NCI-H2227 (cell line): ENCODE measurements around the gene SDR42E2.
"Not testable (repeated sequence)": the region's sequence is repeated elsewhere in the genome, so short reads cannot be mapped to it uniquely, and the experiment has no call there.

Experiments used
- DNase-seq: peaks from one replicate; lab custom pipeline; 2025; ENCODE audit not compliant: unreplicated experiment; lab: John Stamatoyannopoulos, UW

SDR42E2 gene

DNA sequence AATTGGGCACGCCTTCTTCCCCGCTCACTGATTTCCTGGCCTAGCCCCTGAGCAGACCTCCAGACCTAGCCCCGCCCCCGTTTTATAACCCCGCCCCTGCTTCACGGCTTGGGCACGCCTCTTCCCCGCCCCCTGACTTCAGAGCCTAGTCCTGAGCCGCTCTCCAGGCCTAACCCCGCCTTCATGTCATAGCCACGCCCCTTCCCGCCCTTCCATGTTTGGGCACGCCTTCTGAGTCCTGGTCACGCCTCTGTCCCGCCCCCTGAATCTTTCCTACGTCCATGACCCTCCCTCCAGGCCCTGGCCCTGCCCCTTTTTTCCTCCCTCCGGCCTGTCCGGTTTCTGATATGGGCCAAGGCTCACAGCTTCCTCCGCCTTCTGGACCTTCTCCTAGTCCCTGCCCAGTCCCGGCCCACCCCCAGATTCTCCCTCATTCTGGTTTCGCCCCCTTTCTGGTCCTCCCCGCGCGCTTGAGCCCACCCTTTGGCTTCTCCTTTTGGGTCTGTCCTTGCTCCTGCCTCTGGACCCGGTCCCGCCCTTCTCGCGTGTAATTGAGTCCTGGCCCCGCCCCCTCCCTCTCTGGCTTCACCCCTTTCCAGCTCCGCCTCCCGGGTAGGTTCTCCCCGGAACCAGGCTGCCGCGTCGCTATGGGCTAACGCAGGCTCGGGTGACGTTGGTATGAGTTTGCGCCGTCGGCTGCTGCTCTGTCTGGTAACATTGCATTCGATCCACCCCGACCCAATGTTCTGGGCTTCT lies 28.6 kb downstream of the SDR42E2 start:
- DNase-seq, result peak; percentile 100

DNA sequence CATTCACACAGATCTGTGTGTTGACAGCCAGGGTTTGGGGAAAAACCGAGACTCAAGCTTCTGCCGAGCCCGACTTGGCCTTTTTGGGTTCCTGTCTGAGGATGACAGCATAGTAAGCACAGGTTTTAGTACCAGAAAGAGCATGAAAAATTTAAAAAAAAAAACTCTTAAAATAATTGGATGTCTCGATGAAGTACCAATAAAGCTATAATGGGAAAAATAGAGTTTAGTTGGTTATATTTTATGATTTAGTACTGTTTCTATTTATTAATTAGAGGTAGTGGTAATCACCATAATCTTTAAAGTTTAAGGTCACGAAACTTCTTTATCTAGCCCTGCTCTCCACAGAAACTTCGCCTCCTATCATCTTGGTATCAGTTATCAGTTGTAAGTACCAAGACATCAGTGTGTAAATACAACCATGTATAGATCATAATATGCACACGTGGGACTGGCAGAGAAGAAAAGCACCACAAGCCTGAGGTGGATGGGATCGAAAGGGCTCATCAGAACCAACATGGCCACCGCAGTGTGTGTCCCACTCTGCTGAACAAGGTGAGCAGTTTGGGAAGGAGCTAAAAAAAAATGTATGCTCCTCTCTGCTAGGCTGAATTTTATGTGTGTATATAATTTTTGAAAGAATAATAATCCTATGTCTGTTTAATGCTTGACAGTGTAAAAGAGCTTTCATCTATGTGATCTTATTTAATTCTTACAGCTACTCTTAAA lies 29.4 kb downstream of the SDR42E2 start:
- DNase-seq, result peak; percentile 39

DNA sequence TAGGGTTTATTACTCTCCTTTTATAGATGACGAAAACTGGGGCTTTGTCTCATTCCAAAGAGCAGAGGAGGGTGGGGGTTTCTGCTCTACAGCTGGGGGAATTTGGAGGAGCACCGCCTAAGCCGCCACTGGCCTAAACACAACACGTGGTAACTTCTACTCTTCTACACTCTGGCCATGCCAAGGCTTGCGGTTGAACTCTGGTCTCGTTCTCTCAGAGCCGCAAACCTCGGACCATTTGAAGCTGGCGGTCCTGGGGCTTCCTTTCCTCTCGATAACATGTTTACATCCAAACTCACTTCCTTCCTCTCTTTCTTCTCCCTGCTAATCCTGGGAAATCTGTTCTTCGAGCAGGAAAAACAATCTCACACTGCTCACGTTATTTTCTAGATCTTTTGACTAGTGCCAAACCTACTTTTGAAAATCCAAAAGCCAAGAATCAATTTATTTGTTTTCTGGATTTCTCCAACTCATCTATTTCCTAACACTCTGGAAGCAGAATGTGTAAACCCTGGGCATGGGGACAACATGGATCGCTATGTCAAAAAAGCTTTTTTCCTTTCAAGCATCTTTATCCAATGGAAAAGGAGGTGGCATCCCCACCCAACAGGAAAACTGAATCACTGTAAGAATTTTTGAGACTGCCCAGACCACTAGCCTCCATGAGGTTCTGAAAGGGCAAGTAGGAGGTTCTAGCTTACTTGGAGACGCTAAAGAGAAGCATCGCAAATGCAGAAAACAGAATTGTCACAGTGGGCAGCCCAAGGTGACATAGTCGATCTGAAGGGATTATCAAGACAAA lies 30.2 kb downstream of the SDR42E2 start:
- peak; percentile 66 for DNase-seq

DNA sequence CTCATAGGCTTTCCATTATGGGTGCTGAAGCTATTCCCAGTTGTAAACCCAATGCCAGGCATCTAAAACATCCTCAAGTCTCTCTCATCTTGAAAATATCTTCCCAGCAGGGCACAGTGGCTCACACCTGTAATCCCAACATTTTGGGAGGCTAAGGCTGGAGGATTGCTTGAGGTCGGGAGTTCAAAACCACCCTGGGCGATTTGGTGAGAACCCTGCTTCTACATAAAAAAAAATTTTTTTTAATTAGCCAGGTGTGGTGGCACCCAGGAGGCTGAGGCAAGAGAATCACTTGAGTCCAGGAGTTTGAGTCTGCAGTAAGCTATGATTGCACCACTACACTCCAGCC lies 30.7 kb downstream of the SDR42E2 start:
- DNase-seq, result no peak

DNA sequence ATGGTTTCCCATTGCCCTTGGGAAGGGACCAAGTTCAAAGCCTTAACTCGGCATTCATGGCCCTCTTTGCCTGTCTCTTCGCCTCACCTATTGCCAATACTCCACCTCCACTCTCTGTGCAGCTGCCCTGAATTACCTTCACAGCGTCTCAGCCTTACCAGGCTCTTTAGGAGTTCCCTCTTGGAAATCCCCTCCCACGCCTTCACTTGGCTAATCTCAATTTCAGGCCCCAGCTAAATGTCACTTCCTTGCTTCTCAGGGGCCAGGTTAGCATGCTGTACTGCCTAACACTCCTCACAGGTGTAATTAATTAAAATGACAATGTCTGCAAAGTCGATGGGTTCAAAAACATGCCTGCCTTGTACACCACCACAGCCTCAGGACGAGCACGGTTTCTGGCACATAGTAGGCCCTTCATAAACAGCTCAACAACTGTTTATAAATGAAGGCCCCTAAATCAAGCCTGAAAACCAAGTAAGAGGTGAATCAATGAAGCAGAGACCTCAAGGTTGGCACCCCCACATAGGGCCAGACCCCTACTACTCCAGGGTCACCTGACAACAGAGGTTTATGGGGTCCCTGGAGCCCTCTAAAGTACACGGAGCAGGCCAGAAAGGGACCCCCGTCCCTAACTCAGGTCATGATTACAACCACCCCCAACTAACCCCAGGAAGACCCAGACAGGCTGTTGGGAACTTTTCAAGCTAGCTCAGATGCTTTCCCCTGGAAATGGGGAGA lies 32.6 kb downstream of the SDR42E2 start:
- DNase-seq, result no peak

DNA sequence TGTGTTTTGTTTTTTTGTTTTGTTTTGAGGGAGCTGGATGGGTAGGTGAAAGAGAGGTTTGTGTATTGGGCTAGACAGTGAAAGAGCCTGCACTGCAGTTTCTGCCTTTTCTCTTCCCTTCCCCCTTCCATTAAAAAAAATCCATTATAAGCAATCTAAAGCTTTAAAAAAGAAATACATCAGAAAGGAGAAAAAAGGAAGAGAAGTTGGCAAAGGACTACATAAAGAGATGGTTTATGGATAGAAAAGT lies 33.1 kb downstream of the SDR42E2 start:
- no peak for DNase-seq

DNA sequence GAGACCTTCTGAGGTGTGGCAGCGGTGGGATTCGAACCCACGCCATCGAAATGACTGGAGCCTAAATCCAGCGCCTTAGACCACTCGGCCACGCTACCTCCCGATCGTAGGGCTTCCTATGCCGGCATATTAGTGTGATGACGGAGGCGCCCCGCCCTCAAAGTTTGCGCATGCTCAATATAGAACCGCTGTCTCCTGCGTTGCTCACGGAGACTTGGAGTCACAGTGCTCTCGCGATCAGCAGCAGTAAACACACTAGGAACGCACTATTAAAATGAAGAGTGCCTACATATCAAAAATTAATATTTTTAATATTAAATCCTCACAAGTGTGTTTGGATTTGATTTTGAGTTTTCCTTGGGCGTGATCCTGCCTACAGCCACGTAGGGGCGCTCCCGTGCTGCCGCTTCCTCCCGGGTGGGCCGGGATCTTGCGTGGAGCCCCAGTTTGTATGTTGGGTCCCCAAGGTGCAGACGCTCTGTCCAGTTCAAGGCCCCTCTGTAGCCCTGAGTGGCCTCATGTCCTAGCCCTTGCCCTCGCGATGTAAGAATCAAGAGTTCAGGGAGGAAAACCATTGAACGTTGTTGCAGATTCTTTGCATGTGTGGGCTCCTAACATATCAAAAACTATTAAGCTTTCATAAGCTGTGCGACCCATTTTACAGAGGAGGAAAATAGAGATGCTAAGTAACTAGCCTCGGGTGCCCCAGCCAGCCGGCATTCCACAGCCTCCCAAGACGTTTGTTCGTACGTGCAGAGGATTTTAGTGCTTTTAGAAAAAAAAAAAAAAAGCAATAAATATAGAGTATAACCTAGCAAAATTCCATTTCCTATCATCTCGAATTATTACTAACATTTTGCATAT lies 33.6 kb downstream of the SDR42E2 start:
- DNase-seq, result peak; percentile 94

DNA sequence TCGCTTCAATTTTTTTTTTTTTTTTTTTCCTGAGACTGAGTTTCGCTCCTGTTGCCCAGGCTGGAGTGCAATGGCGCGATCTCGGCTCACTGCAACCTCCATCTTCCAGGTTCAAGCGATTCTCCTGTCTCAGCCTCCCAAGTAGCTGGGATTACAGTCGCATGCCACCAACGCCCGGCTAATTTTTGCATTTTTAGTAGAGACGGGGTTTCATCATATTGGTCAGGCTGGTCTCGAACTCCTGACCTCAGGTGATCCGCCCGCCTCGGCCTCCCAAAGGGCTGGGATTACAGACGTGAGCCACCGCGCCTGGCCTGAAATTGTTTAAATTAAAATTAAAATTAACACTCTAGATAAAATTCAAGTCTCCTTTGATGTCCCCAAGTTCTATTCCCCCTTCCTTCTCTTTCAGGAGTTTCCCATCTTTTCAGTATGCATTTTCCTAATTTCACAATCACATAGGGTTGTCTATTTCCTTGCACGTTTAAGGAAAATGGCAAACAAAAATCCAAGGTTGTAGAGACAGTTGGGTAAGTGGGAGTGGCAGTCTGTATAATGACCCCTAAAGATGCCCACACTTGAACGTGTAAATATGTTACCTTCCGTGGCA lies 34.4 kb downstream of the SDR42E2 start:
- not testable (repeated sequence) for DNase-seq

GRCh38 chr16:22198547-22199293 lies 36.4 kb downstream of the SDR42E2 start:
- DNase-seq, result no peak

- no peak for DNase-seq
Observed at GRCh38 chr16:22202261-22202637, 39.9 kb downstream of the SDR42E2 start.

- no peak for DNase-seq
Observed at GRCh38 chr16:22203091-22203490, 40.8 kb downstream of the SDR42E2 start.

DNA sequence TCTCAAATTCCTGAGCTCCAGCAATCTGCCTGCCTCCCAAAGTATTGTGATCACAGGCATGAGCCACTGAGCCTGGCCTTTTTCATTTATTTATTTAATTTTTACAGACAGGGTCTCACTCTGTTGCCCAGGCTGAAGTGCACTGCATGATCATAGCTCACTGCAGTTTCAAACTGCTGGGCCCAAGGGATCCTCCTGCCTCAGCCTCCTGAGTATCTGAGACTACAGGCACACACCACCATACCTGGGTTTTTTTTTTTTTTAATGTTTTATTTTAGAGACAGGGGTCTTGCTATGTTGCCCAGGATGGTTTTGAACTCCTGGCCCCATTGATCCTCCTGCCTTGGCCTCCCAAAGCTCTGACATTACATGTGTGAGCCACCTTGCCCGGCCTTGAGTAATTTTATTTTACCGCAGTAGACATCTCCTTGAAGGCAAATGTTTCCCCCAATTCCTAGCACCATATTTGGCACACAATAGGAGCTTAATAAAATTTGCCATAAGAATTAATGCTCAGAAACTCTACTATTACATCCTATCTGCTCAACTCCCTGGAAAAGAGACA lies 41.9 kb downstream of the SDR42E2 start:
- DNase-seq, result no peak

GRCh38 chr16:22205577-22206012 lies 43.3 kb downstream of the SDR42E2 start:
- DNase-seq, result no peak

- peak; percentile 95 for DNase-seq
Observed at GRCh38 chr16:22206013-22206841, 43.9 kb downstream of the SDR42E2 start, which contains the start of gene EEF2K. EEF2K (plus strand) TSS chr16:22206278; CDS start chr16:22225730, 19,452 bp downstream.

DNA sequence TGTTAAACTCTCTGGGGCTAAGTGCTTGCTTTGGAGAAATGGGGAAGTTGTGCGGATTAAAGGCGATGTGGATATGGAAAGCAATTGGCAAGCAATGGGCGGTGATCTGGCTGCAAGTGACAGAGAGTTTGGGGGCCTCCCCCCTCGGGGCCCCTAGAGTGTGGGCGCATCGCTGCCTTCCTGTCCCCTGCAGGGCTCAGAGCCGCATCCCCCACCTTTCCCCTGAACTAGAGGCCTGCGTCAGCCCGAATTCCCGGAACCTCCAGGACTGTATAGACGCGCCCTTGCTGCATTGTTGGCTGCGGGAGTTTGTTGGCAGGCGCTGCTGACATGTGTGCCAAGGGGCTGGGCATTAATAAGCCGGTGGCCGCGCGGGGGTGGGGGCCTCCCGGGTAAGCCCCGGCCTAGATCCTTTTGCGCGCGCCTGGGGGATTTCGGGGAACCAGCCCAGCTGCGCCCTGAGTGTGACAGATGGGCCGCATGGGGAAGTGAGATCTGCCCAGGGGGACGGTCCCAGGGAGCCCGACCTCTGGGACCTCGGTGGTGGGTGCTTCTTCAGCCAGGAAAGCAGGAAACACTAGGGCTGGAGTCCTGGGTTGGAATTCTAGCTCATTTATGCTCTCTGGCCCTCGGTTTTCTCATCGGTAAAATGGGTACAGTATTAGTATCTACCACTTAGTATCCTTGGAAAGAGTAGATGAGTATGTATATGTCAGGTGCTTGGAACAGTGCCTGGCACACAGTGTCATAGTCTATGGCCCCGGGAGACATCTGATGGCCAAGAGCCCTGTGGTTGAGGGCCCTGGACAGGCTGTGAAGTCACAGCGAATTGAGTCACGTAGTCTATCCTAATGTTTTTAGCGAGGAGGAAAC lies 44.8 kb downstream of the SDR42E2 start:
- DNase-seq, result peak; percentile 35

GRCh38 chr16:22207715-22208360 lies 45.5 kb downstream of the SDR42E2 start:
- no peak for DNase-seq

DNA sequence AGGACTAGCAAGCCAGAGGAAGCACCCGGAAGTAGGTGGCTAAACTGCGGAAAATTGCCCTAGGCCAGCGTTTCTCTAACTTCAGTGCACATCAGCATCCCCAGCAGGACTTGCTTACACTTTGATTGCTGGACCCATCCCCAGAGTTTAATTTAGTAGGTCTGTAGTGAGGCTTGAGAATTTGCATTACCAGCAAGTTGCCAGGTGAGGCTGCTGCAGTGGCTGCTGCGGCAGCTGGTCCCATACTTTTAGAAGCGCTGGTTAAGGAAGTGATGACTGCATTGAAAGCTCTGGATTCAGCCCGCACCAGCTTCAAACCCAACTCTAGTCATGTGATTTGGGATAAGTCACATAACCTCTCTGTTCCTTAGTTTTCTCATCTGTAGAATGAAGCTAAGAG lies 48.0 kb downstream of the SDR42E2 start:
- DNase-seq, result no peak
